GM21360 (cell line): ENCODE measurements around the gene GJA4.

Experiments
- ATAC-seq: cut with Tn5 transposase; IDR thresholded peaks from one replicate; pipeline ENCODE4 v1.9.1; 2021; ENCODE audit warnings: mild to moderate bottlenecking, moderate library complexity; ENCODE audit not compliant: unreplicated experiment

The GJA4 gene

DNA sequence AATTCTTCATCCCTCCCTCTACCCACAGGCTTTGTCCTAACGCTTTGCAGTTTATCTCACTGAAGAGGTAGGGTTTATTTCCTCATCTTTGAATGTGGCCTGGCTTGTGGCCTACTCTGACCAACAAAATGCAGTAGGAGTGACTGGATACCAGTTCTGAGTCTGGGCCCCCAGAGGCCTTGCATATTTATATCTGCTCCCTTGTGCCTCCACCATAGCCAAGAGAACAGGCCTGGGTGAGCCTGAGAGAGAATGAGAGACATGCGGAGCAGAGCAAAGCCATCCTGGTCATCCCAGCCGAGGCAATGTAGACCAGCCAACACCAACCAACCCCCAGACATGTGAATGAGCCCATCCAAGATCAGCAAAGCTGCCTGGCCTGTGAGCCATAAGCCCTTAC, 36.5 kb downstream of the GJA4 start:
- no peak for ATAC-seq

DNA sequence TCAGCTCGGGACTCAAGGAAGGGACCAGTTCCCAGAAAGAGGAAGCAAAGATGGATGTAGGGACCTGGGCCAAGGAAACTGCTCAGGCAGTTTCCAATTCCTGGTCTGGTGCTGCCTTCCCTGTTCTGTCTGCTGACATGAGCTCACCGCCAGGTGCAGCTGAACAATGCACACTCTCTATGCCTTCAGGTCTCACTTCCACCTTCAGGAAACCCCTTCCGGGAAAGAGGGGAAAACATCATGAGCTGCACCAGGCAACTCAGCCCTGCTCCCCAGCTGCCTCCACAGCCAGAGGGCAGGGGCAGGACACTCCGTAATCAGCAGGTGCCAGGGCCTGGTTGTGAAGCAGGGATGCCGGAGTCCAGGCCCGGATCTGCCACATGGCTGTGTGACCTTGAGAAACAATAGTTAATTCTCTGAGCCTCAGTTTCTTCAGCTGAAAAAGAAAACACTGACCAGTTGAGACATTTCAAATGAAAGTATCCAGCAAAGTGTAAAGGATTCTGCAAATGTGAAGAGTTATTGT, 39.0 kb downstream of the GJA4 start:
- no peak for ATAC-seq

DNA sequence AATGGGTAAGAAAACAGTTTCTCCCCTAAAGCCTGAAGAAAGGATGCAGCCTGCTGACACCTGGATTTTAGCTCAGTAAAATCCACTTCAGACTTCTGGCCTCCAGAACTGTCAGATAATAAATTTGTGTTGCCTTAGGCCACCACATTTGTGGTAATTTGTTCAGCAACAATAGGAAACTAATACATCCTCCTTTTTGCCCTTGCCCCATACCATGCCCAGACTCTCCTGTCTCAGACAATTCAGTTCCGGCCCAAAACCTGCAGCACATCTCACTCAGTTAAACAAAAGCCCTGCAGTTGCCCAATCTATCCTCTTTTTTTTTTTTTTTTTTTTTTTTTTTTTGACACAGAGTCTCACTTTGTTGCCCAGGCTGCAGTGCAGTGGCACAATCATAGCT, 40.9 kb downstream of the GJA4 start:
- ATAC-seq: no peak

DNA sequence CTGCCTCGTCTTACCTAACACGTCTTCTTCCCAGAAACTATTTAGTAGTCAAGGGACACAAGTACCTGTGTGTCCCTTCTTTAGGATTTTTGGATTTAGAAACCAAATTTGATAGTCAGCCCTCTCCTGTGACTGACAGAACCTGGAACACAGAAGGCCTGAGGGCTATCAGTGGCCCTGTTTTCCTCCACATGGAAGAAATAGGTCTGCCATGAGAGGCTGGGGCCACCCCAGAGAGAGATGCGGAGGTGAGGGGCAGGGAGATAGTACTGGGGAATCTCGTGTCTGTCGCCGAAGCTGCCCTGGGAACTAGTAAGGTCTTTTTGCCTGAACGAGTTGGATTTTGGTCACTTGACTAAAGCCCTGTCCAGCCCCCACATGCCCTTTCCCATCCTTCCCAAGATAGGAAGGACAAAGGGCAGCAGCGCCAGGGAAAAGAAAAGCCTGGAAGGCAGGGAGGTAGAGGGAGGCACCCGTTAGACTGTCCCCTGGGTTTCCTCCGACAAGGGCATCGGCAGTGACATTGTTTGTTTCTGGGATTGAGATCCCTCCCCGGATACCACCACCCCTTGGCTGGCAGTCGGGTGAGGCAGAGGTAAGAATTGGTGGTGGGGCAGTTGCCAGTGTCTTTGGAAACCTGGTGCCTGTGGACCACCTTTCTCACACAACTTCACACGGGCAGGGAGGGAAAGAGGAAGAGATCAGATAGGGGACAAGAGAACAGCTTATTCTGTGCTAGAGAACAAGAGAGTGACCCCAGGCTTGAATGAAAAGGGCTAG, 46.9 kb downstream of the GJA4 start:
- no peak for ATAC-seq

DNA sequence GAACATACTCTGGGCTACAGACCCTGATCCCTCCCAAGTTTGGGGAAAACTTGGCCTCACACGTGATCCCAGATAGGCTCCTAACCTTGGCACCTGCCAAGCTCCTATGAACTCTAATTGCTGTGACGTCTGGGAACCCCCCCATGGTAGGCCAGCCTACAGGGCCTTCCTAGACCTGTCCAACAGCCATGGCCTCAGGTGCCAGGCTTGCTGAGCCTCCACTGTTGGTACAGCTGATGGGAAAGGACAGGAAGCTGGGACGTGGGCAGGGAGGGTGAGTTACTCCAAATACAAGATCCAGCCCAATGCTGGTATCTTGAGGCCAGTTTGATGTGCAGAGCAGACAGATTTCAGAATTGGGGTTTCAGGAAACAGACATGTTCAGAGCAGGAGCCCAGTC, 47.6 kb downstream of the GJA4 start:
- ATAC-seq: no peak

DNA sequence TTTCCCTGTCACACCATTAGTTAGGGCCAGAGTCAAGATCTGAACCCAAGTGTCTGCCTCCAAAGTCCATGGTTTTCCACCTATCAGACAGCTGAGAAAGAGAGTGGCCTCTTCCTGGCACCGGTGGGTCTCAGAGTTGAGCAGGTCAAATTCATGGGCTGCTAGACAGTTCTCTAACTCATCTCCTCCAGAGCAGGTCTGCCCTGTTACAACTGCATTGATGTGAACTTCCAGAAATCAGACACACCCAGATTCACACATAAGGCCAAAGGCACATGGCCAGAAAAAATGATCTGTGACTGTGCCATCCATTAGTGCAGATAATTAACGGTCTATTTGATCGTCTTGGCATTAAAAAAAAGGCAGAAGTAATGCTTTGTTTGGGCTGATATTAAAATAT, 49.3 kb downstream of the GJA4 start:
- ATAC-seq: no peak

DNA sequence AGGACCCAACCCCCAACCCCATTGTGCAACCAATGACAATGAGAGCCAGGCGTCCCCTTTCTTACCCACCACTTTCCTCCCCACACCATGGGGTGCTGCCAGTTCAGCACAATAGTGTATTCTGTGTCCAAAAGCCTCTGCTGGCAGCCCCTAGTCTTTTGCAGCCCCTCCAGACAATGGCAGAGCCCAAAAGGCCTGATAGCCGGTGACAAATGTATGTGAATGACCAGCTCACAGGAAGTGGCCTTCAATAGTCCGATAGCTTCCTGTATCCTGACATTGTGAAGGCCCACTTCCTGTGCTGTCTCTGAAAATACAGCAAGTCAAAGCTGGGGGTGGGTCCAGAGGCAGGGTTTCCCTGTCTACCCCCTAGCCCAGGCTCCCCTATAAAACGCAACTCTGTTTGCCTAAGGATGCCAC, 50.2 kb downstream of the GJA4 start:
- ATAC-seq: no peak

DNA sequence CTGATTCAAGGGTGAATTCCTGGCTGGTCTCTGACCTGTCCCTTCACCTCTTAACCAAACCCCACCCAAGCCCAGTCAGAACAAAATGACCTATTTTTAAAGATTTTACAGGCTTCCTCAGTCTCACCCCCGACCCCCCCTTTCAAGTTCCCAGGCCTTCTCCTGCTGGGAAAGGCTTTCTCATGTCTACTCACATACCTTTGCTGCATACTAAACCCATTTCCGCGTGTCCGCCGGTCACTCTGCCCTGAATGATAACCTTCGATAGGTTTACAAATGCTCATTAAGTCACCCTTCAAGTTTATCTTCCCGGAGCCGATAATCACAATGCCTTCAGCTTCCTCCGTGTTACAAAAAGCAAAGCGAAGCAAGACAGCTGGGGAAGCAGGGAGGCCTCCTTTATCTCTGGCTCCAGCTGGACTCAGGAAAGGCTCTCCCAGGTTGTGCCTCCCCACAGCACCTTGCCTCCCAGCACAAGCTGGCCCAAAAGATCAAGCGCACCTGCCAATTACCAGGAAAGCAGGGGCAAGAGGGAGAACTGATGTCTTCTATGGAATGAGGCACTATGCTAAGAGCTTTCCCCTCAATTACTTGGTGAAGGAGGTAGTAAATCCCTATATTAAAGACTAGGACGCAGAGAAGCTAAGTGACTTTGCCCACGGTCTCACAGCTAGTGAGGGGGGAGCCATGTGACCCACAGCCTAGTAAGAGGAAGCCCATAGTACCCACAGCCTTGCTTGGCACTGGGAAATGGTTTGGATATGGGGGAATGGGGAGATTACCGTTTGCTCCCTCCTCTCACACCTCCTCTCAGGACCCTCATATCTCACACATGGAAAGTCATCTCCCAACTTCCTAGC, 50.8 kb downstream of the GJA4 start:
- no peak for ATAC-seq

DNA sequence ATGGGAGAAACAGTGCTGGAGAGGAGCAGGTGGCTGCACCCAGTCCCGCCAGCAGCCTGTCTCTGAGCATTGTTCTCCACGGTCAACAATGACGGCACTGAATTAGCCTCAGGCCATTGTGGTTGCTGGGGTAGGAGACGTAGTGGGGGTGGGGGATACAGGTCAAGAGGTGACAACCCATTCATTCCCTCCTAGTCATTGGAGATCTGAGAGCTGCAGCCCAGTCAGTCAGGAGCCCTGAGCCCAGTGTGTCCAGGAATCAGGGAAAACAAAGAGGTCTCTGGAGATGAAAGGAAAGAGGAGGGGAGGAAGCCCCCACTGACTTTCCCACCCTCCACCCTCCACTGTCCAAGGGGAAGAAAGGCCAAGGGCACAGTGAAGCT, 51.4 kb downstream of the GJA4 start:
- ATAC-seq: no peak
